GM10248 (cell line): Measurements from ENCODE around the gene DUSP22.

Experiments
- CTCF ChIA-PET: fragments of 300-600 bp; sonication (Branson Sonifier 250); formaldehyde crosslinking; extraction: SDS; loops from one replicate; lab custom pipeline; 2021; ENCODE audit warnings: antibody characterized with exemption; lab: Yijun Ruan, JAX
- POLR2A ChIA-PET: fragments of 350-650 bp; sonication (Branson Sonifier 250); formaldehyde crosslinking; extraction: SDS; loops from one replicate; lab custom pipeline; 2020; ENCODE audit warnings: antibody characterized with exemption; lab: Yijun Ruan, JAX
- DNase-seq: peaks from one replicate; pipeline ENCODE4 v3.0.0; 2012; ENCODE audit errors: extremely low spot score
- TF ChIP-seq, protein P1 (sequence below): IDR thresholded peaks from 2 replicates; pipeline ENCODE4 v1.5.1; 2012; ENCODE audit warnings: mild to moderate bottlenecking, low read depth; ENCODE audit errors: extremely low read depth, missing control alignments, control extremely low read depth

DUSP22 gene

DNA sequence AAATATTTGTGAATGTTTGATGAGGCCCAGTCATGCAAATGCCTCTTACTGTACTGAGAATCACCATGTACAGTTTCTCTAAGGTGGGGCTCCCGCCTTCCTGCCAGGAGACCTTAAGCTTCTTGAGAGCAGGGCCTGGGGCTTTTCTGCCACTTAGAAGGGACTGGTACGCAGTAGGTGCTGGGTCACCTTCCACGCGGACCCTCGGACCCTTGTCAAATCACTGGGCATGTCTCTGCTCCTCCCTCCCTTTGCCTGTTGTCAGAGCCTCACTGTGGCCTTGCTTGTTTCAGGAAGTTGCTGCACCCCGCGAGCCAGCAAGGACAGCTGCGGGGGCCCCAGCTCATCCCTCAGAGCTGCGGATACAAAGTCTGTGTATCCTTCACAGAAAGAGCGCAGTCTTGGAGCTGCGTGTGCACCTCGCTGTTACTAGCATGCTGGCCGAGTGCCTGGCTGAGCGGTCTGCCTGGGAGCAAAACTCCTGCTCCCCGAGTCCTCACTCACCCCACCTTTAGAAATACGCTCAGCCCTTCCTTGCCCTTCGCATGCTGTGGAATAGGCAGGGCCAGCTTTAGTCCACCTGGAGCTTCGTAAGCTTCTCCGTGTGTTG lies 68.6 kb downstream of the DUSP22 start:
- CTCF ChIA-PET: interaction anchor here (0.9 to 5.9 kb wide), 13 partner anchors 10 to 213 kb away, joined by 3 to 49 read pairs (median 7); no protein-coding TSS in a partner anchor
- TF ChIP-seq, protein P1, sequence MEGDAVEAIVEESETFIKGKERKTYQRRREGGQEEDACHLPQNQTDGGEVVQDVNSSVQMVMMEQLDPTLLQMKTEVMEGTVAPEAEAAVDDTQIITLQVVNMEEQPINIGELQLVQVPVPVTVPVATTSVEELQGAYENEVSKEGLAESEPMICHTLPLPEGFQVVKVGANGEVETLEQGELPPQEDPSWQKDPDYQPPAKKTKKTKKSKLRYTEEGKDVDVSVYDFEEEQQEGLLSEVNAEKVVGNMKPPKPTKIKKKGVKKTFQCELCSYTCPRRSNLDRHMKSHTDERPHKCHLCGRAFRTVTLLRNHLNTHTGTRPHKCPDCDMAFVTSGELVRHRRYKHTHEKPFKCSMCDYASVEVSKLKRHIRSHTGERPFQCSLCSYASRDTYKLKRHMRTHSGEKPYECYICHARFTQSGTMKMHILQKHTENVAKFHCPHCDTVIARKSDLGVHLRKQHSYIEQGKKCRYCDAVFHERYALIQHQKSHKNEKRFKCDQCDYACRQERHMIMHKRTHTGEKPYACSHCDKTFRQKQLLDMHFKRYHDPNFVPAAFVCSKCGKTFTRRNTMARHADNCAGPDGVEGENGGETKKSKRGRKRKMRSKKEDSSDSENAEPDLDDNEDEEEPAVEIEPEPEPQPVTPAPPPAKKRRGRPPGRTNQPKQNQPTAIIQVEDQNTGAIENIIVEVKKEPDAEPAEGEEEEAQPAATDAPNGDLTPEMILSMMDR: no peak

DNA sequence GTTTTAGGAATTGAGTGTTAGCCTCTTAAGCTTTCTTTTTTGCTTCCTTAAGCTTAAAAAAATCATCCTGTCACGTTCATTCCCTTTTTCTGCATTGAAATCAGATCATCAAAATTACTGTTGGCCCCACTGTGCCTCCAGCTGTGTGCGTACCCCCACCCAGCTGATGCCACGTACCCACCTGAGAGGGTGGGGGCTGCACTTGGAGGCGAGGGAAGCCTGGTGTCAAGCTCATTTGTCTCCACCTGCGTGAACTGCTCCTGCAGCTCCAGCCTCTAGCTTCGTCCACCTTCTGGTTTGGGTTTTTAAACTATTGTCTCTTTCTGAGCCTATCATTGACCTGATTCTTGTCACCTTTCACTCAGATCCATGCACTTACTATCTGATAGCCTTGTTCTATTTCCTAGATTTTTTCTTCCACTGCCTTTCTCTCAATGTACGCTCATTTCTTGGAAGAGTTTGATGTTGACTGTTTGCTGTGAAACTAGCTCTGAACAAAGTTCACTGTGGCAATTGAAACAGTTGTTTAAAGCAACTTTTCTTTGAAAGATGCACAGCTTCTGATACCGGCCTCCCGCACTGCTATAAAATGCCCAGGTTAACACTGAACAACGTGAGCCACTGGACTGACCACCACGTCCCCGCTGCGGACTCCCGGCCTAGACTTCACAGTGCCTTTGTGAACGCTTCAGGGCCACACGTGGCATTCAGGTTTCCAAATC lies 69.3 kb downstream of the DUSP22 start:
- TF ChIP-seq, protein P1: no peak
- ChIA-PET POLR2A (interaction anchor here (2.2 kb wide), 1 partner anchor 30 kb away, joined by 12 read pairs; the partner anchor contains the start of gene IRF4), CTCF (interaction anchor here (1.2 to 5.9 kb wide), 12 partner anchors 9 to 213 kb away, joined by 3 to 49 read pairs (median 8); no protein-coding TSS in a partner anchor)
- no peak for DNase-seq

More for the DNA sequence above, 68.6 kb downstream of the DUSP22 start:
- POLR2A ChIA-PET: interaction anchor here (2.2 kb wide), 1 partner anchor 31 kb away, joined by 12 read pairs; the partner anchor contains the start of gene IRF4
- no peak for DNase-seq

DNA sequence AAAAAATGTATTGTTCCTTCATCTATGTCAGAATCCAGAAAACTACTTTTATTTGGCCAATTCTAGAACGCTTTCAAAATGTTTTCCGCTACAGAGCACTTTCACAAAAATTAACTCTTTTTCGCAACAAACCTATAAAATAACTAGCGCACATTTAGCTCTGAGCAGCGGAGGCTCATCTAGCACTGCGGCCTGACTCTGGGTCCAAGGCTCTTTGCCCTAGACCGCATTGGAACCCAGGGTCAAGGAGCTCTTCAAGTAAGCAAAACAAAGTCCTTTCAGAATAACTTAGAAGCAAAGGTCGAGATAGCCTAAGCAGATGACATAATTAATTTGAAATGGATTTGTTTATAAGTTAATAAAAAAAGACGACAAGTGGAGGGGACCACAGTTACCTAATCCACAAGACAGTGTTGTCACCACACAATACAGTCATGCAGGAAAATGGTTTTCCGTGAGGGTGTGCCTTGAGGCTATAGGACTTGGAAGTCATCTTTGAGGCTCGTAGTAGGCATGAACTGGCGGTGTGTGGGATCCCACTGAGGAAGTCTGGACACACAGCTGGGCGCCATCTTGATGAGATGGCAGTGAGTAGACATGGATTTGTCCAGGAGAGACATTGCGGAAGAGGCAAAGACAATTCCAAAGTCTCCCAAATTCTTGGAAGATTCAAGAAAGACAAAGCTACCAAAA lies 70.1 kb downstream of the DUSP22 start:
- CTCF ChIA-PET: interaction anchor here (1.8 to 5.9 kb wide), 8 partner anchors 12 to 135 kb away, joined by 6 to 49 read pairs (median 14); no protein-coding TSS in a partner anchor
- TF ChIP-seq, protein P1: no peak
- POLR2A ChIA-PET: no interaction called here
- DNase-seq: no peak

DNA sequence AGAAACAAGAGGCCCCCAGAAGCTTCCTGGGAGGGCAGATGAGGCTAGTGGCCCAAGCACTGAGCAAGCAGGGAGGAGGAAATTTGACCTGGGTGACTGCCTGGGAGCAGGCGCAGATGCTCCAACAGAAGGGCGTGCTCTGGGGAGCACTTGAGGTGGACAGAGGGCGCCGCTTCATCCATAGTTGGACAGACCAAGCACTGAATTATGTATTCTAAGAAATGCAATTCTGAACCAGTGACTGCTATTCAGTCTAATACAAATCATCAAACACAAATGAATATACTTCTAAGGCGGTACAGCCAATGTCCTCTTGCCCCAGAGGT lies 70.6 kb downstream of the DUSP22 start:
- ChIA-PET POLR2A (no interaction called here), CTCF (interaction anchor here (2.6 to 5.9 kb wide), 6 partner anchors 13 to 136 kb away, joined by 8 to 49 read pairs (median 16); no protein-coding TSS in a partner anchor)
- TF ChIP-seq, protein P1: no peak
- DNase-seq: no peak

DNA sequence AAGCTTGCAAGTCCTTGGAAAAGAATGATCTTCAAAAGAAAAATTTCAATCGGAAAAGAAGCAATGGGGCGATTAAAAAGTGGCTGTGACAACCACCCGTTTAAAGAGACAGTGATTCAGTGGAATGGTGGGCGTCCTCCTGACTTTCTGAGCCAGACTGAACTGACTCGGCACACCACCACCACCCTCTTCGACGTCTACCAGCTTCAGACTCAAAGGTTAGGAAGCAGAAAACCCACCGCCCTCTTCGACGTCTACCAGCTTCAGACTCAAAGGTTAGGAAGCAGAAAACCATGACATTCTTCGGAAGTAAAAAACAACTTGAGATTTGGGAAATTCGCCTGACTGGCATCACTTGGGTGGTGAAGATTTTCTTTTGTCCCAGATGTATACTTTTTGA lies 71.0 kb downstream of the DUSP22 start:
- TF ChIP-seq, protein P1: no peak
- no peak for DNase-seq
- ChIA-PET CTCF (interaction anchor here (2.6 to 5.9 kb wide), 6 partner anchors 13 to 136 kb away, joined by 8 to 49 read pairs (median 16); no protein-coding TSS in a partner anchor), POLR2A (no interaction called here)

DNA sequence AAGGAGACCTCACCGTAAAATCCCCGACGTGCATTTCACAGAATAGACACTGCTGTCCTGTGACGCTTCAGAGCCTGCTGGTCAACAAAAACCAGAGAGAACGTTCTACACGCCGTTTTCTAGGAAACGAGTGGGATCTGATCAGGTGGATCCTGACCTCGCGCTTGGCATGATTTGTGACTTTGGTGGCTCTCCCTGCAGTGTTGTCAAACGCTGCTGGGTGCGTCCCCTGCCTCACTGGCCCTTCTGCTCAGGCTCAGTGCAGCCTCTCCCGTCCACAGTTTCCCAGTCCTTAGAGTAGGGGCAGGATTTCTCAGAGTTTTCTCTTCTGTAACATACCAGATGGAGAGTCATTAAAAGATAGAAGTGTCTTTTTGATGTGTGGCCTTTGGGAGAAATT lies 71.6 kb downstream of the DUSP22 start:
- POLR2A ChIA-PET: interaction anchor here (1.4 to 1.6 kb wide), 2 partner anchors 14 to 28 kb away, joined by 5 to 7 read pairs; partner anchors contain the start of gene IRF4
- CTCF ChIA-PET: interaction anchor here (1.7 to 5.9 kb wide), 6 partner anchors 14 to 137 kb away, joined by 4 to 49 read pairs (median 10); no protein-coding TSS in a partner anchor
- TF ChIP-seq, protein P1: no peak

More for the DNA sequence above, 71.6 kb downstream of the DUSP22 start:
- no peak for DNase-seq
